ENCODE measurements around the gene RGS12.

RGS12 gene

DNA sequence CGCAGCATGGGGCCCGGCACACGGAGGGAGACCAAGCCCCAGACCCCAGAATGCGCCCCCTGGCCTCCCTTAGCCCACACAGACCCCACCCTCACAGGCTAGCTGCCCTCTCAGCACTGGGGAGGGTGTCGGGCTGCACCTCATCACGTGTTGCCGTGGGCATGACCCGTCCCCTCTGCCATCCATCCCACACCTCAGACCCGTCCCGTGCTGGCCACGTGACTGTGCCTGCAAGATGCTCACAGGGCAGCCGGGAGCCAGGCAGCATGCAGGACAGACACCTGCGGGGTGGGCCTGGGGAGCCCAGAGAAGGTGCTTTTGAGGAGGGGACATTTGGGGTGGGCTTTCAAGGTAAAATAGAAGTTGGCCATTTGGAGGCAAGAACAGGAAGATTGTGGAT is 39.0 kb upstream of the RGS12 start:
- no peak for DNase-seq

DNA sequence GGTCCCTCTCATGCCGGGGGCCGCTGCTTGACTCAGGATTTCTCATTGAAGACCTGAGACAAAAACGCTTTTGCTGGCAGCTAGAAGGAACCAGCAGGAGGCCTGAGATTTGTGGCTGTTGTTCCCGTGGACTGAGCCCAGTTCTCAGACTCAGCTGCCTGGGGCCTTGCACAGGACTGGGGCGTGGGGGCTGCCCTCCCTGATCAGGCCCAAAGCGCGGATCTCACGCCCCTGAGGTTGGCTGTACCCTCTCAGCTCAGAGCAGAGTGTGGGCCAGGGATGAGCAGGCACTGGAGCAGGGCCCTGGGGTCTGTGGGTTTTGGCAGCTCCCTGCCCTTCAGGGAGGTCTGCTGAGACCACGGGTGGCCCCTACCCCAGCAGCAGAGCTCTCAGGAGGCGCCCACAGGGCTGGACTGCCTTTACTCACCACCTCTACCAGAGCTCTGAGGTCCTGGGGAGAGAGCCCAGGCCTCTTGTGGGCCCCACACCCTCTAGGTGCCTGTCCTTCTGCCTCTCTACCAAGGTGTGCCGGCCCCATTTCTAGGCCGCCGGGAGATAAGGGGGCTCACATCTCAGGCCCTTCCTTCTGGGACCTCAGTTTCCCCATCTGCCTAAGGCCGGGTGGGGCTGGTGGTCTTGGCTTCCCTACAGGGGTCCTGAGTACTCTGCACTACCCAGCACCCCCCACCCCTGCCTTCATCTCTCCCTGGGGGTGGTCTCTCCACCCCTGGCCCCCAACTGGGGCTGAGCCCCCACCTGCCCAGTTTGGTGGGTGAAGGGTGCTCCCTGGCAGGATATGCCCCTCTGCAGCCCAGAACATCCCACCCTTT is 38.3 kb upstream of the RGS12 start:
- DNase-seq = no peak

DNA sequence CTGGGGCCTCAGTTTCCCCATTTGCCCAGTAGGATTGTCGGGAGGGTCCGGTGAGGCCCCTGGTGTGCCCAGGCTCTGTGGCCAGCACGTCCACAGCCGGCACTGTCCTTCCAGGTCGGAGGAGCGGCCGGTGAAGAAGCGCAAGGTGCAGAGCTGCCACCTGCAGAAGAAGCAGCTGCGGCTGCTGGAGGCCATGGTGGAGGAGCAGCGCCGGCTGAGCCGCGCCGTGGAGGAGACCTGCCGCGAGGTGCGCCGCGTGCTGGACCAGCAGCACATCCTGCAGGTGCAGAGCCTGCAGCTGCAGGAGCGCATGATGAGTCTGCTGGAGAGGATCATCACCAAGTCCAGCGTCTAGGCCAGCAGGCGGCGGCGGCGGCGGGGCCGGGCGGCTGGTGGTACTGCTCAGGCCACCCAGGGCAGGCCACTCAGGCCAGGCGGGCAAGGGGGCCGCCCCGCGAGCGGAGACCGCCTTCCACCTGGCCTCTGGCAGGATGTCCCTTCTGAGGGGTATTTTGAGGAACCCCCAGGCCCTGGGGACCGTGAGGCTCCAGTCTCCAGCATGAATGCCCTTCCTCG is 37.1 kb upstream of the RGS12 start:
- no peak for DNase-seq

DNA sequence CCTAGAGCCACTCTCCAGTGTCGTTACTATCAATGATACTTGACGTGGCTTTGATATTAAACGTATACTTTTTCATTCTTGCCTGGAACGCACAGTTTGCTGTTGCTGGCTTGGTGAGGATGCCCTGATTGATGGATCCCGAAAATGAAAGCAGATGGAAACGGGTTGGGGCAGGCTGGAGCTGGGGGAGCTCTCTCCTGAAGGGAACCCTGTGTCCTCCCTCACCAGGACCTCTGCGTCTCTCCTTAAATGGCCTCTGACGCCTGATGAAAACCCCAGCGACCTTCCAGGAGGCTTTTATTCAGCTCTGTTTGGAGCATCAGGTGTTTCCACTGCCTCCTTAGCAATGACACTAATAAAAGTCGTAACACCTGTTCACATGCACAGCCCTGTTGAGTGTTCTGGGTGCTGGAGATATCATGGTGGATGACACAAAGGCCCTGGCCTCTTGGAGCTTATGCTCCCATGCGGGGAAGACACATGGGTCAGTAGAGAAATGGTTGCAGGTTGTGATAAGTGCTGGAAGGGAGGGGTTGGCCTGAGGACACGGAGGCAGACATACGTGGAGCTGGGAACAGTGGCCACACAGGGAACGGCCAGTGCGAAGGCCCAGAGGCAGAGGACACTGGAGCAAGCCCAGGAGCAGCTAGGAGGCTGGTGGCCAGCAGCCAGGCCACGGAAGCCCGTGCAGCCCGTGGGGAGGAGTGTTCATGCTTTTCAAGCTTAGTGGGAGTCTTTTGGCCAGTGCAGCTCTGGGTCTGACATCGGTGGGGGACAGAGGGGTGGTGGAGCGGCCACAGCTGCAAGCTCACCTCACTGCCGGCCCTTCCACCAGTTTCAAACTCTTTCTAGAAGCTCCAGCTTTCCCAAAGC is 36.4 kb upstream of the RGS12 start:
- DNase-seq = no peak

DNA sequence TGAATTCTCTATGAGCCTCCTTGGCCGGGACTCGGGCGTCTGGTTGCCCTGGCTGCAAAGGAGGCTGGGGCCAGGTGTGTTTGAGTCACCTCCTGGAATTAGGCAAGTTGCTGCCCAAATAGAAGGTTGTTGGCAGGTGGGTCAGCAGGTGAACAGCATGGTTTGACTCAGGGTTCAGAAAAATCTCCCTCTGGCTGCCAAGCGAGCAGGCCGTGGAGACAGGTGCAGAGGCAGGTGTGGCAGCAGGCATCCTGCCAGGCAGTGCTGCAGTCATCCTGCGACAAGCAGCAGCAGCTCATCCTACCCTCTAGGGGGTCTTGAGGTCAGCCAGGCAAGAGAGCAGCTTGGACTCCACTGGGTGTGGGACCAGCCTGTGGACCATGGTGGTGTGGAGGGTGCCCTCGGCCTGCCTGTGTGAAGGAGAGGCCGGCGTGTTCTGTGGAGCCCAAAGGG is 35.7 kb upstream of the RGS12 start:
- DNase-seq = peak; percentile 52

DNA sequence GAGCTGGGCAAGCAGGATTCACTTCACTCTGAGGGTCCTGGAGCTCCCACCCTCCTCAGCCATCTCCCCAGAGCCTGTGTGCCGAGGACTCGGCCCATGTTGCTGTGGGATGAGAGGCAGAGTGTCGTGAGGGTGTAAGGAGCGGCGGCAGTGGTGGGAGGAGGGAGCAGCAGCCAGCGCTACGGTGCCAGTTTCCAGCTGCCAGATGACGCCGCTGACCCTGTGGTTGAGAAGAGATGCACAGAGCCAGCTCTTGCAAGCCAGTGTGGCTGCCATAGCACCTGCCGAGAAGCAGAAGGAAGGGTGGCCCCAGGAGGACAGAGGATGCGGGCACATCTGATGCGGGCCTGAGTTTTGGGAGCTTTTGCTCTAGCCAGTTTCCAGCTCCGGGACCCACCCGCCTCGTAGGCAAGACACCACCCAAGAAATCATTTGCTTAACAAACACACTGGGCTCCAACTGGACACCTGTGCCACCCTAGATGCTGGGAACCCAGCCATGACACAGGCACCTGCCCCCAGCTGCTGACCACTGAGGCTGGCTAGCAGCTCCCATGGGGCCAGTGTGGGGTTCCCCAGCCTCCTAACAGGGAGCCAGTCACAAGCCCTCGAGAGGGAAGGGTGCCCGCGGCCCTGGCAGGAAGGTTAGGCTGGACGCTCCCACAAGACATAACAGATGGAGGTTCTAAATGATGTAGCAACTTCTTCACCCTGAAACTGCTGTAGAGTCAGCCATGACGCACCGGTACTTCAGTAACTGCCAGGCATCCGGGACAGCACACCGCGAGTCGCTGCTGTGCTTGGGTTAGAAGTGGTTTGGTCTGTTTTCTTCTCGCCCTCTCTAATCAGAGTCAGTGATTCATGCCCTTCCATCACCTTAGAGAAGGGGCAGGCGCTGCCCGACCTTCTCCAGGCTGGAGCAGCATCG is 35.0 kb upstream of the RGS12 start:
- DNase-seq = peak; percentile 21

DNA sequence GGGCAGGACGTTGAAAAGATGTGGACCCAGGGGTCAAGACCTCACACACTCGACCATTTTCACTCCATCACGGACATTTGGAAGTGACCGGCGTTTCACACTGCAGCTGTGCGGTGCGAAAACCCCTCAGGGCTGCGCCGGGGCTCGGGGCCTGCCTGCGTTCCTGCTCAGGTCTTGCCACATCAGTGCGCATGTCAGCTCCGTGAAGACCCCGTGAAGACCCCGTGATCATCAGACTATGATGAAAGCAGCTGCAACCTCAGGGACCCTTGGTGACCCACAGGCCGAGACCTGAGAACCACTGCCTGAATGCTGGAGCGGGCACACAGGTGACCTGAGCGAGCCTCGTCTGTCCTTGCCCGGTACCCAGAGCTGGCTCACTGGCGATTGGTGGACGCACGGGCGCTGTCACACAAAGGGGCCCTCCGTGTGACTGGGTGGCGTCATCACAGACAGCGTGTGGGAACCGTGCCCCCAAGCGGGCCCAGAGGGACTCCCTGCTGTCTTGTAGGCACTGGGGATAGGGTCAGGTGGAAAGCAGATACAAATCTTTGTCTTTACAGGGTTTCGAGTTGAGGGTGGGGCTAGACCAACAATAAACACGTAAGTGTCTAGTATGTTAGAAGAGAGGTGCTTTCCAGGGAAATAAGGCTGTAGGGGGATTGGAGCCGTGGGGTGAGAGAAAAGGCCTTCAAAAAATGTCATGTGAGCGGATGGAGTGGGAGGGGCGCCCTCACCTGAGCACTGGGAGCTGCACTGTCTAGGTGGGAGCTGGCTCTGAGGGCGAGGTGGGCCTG is 31.2 kb upstream of the RGS12 start:
- DNase-seq = peak; percentile 37

DNA sequence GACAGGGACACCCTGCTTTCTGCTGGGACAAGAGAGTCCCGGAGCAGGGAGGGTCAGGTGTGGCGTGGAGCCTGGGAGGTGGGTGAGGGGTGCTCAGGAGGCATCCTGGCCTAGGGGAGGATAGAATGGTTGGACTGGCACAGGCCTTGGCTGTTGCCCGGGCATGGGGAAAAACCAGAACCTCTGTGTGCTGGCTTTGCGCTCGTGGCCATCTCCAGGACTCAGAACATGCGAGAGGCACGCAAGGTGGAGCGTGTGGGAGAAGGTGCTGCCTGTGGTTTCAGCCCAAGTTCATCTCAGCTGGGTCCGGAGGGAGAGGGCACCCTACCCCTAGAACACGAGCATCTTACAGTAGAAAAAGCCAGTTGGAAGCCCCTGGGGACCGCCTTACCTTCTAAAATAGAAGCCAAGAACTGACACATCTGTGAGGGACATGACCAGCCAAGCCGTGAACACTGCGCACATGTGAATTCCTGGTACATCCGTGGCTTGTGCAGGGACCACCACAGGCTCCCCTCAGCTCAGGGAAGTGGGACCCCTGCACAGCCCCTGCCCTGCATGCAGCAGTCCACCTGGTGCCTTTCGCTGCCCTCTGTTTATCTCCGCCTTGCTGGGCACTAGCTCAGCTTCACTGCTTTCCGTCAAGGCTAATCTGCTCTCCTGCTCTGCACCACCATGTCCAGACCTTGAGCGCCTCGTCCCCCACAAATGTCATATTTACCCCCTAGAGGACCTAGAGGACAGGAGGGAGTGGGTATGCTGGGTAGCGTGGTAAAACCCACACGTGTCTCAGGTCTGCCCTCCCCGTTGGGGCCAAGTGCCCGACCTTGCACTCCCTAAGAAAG is 30.4 kb upstream of the RGS12 start:
- DNase-seq = peak; percentile 45

DNA sequence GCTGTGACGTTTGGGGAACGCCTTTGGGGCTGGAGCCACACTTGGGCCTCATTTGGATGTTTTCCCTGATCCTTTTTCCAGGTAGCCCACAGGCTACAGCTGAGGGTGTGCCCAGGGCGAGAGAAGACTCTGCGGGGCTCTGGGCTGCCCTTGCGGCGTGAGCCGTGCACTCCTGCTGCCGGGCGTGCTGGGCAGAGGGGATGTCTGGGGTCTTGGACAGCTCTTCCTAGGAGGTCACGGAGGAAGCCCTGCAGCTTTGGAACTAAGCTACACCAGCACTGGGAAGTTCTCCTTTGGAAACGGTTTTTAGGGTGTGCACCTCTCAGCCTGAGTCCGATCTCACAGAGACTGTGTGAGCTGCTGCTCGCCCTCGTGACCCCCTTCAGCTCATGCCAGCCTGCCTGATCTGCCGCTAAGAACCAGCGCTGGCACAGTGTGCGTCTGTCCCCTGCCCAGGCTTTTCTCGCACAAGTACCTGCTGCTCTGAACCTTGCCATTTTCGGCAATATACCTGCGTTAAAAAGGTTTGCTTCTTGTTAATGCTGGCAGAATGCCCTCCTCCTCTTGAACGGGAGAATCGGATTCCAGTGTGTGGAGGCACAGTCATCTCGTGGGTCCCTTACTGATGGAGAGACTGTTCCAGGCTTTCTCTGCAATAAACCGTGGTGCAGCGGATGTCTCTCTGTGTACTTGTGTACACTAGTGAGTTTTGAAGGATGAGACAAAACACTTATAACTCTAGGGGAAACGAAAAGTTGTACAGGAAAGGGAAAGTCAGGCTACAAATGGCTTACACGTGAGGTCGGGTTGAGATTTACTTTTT is 29.6 kb upstream of the RGS12 start:
- DNase-seq = peak; percentile 40

DNA sequence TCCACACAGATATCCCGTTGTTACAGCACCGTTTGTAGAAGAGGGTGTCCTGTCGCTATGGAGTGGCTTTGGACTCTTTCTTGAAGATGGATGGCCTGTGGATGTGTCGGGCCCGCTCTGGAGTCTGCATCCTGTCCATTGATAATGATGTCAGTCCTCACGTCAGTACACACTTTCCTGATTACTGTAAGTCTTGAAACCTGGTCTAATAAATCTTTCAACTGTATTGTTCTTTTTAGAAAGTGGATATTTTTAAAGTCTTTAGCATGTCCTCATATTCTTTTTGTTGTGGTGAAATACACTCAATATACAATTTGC is 29.0 kb upstream of the RGS12 start:
- DNase-seq = no peak

DNA sequence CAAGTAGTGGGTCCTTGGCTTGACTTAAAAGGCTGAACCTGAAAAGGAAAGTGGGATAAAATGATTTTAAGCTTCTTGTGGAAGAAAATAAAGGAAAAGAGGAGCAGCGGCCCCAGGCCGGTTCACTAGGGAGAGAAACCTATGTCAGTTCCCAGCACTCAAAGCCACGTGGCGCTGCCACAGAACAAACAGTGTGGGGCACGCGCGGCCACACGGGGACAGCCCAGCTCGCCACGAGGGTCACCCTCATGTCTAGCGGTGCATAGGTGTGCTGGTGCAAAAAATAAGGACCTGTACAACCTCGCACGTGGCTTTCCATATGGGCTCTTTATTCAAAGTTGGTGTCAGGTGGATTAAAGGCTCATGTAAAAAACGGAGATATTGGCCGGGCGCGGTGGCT is 26.7 kb upstream of the RGS12 start:
- DNase-seq = peak; percentile 28

DNA sequence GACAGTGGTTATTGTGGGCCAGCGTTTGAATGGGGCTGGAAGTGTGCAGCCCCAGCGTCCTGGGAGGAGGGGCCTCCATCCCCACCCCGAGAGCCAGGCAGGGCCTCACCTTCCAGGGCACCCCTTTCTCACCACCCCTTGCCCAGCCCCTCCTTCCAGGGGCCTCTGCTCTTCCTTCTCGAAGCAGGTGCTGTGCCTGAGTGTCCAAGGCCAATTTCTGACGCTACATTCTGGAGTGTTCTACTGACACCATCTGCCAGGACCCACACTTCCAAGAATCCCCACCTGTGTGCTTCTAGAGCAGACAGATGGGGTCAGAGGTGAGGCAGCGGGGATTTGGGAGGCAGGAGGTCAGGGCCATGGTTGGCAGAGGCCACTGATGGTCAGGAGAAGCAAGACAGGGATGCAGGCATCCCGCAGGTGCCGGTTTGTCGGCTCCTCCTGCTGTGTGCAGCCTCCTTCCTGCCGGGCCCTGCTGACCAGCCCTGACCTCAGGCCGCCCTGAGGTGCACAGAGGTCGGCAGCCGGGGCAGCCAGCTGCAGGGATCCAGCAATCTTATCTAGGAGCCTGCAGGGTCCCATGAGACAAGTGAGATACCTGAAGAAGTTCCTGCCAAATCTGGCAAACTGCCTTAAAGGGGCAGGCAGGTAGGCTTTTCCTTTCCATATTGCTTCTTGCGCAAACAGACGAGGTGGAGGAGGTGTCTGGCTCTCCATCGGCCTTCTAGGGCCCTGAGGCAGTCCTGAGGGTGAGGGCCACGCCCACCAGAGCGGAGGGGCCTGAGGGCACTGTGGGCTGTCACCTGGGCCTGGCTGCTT is 25.0 kb upstream of the RGS12 start:
- DNase-seq = peak; percentile 35

DNA sequence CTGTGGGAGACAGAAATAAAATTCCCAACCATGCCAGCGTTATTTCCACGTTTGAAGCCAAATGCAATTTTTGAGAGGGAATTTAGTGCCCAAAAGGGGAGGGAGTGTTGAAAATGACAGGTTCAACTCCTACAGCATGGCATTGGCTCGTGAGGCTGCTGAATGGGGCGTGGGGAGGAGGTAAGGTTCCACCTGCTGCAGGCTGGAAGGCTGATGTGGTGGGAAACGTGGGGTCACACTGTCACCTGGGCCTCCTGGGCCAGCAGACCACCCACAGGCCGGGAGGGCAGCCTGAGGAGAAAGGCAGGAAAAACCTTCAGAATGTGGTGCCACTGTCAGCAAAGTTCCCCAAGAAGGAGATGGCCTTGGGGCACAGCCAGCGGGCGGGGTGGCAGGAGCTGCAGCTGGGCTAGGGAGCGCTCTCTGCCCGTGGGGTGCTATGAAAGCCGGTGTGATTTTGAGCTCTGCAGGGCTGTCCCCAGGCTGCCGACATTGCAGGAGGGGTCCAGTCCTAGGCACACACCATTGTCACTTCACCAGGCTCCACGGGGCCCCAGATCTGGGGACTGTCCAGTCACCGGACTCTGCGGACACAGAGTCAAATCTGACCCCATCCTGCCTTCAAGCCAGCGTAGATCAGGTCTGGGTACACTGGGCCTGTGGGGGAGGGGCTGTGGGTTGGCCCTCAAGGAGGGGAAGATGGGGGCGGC is 24.3 kb upstream of the RGS12 start:
- peak; percentile 50 for DNase-seq

DNA sequence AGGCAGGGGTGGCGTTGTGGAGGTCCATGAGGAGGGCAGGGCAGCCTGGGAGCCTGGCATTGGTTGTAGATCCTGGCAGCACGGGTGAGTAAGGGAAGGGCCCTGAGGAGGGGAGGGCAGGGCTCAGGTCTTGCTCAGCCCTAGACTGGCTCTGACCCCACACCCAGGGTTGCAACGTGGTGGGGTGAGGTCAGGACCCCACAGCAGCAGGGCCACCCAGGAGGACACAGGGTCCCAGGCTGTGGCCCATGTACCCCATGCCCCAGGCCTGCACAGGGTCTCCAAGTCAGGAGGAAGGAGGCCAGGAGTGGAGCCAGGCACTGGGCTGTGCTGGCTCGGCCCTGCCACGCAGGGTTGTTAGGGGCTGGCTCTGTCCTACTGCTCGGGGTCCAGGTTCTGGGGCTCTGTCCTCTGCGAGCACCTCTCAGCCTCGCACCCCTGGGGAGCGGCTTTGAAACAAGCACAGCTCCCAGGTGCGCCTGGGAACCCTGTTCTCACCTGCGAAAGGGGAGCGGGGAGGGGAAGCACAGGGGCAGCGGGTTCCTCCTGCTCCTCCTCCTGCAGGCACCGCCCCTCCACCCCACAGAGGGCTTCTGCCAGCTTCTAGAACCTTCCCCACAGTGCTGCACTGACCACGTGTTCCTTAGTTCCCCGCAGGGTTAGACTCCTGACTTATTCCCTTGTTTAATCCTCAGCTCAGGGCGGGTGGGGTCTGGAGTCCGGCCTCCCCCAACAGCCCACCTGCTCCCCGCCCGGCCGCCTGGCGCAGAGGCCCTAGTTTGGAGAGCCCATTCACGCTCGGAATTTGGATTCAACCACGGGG is 23.5 kb upstream of the RGS12 start:
- DNase-seq = peak; percentile 33

DNA sequence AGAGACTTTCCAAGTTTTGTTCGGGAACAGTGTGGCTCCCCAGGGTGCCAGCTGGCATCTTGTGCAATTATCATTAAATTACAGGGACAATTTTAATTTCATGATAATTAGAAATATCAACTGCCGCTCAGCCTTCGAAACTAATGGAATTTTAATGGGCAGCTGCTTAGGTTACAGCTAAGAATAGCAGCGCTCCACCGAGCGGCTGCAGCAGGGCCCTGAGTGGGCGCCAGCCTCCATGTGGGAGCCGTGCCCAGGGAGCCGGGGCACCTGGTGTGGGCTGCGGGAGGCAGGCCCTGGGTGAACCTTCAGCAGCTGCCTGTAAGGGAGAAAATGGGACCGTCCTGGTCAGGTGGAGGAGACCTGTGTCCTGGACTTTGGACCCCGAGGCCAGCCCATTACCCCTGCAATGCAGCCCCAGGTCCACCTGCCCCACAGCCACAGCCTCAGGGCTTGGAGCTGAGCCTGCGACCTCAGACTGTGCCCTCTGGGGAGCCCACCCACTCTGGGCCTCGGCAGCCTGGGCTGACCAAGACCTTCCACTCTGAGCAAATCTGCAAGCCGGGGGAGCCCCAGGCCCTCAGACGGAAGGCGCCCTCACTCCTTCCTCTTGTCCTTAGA is 22.7 kb upstream of the RGS12 start:
- DNase-seq = peak; percentile 11

DNA sequence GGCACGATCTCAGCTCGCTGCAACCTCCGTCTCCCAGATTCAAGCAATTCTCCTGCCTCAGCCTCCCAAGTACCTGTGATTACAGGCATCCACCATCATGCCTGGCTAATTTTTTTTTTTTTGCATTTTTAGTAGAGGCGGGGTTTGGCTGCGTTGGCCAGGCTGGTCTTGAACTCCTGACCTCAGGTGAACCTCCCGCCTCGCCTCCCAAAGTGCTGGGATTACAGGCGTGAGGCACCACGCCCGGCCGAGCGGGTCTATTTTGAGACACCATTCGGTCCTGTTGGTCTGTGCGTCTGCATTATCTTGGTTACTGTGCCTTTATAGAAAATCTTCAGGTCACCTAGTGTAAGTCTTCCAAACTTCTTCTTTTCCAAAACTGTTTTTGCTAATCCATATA is 21.7 kb upstream of the RGS12 start:
- peak; percentile 5 for DNase-seq

DNA sequence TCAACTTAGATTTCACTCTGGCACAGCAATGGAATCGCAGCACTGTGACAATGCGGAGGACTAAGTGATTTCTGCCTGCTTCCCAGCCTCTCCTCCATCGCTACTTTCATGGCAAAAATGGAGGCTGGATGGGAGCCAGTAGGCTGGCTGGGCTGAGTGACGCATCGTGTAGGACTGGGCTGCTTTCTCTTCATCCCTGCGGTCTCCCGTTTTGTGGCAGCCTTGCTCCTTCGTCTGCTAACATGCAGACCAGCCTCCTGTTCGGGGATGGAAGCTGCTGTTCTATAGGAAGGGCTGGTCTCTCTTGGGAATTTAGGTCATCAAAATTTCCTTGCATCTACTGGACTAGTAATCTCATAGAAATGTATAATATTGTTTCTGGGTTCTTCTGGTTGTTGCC is 15.8 kb upstream of the RGS12 start:
- peak; percentile 11 for DNase-seq

Measured in activated CD8-positive, alpha-beta memory T cell treated with anti-CD3 and anti-CD28 coated beads for 24 hours (primary cell).